ENCODE results near the gene ENDOV. TPM values are rescaled to one million over a fixed set of nuclear protein-coding genes. Genes with fewer than 3 reads are reported as not detected.

The ENDOV gene
- total and polyA plus RNA-seq, 4 donors: 5.7 to 11.9 (median 8.3) TPM

DNA sequence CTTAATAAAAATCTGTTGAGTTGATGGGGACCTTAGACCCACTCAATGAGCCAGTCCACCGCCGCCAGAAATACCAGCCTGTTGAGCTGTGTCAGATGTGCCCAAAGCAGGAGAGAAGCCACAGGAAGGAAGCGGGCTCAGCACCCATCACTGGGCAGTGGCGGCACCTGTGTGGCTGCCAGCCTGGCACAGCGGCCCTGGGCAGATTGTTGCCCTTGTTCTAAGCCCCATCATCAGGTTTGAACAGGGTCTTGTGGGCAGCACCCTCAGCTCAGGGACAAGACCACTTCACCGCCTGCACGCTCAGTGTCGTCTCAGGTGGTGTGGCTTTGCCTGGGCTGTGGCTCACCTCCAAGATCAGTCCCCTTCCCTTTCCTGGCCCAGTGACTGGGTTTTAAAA, 9.3 kb downstream of the ENDOV start:
- Histone ChIP-seq H3K4me3 (ENCODE audit: low read depth in 1 of 3, low read length in 3 of 3) (no peak overlapping the region), H3K36me3 (ENCODE audit: control insufficient read depth in 4 of 4, insufficient read depth in 3 of 4, low read depth in 1 of 4, low read length in 3 of 4) (peaks cover 0 to 5% (median 0%) of the 10 kb centered on the region in 4 donors), H3K9me3 (ENCODE audit: control insufficient read depth in 4 of 4, low read length in 3 of 4) (no peaks in the 10 kb centered on the region), H3K27me3 (ENCODE audit: control insufficient read depth in 4 of 4, insufficient read depth in 4 of 4, low read length in 3 of 4) (no peaks in the 10 kb centered on the region), H3K27ac (ENCODE audit: low read depth in 1 of 2, low read length in 2 of 2) (no peak overlapping the region), H3K9ac (ENCODE audit: low read depth in 1 of 2, low read length in 2 of 2) (no peak overlapping the region), H3K4me1 (ENCODE audit: control insufficient read depth in 4 of 4, insufficient read depth in 4 of 4, low read length in 3 of 4) (peaks cover 0 to 3% (median under 1%) of the 10 kb centered on the region in 4 donors)
- 83% methylated on average over 8 of the region's 8 CpGs for WGBS
- no peak for DNase-seq (ENCODE audit: low spot score)
- TF ChIP-seq, protein P1, sequence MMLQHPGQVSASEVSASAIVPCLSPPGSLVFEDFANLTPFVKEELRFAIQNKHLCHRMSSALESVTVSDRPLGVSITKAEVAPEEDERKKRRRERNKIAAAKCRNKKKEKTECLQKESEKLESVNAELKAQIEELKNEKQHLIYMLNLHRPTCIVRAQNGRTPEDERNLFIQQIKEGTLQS (IDR thresholded peaks at IDR 0.05): no peak
- TF ChIP-seq, protein P2, sequence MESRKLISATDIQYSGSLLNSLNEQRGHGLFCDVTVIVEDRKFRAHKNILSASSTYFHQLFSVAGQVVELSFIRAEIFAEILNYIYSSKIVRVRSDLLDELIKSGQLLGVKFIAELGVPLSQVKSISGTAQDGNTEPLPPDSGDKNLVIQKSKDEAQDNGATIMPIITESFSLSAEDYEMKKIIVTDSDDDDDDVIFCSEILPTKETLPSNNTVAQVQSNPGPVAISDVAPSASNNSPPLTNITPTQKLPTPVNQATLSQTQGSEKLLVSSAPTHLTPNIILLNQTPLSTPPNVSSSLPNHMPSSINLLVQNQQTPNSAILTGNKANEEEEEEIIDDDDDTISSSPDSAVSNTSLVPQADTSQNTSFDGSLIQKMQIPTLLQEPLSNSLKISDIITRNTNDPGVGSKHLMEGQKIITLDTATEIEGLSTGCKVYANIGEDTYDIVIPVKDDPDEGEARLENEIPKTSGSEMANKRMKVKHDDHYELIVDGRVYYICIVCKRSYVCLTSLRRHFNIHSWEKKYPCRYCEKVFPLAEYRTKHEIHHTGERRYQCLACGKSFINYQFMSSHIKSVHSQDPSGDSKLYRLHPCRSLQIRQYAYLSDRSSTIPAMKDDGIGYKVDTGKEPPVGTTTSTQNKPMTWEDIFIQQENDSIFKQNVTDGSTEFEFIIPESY (IDR thresholded peaks at IDR 0.05): no peak
- TF ChIP-seq SP1 (IDR thresholded peaks at IDR 0.05): no peak

DNA sequence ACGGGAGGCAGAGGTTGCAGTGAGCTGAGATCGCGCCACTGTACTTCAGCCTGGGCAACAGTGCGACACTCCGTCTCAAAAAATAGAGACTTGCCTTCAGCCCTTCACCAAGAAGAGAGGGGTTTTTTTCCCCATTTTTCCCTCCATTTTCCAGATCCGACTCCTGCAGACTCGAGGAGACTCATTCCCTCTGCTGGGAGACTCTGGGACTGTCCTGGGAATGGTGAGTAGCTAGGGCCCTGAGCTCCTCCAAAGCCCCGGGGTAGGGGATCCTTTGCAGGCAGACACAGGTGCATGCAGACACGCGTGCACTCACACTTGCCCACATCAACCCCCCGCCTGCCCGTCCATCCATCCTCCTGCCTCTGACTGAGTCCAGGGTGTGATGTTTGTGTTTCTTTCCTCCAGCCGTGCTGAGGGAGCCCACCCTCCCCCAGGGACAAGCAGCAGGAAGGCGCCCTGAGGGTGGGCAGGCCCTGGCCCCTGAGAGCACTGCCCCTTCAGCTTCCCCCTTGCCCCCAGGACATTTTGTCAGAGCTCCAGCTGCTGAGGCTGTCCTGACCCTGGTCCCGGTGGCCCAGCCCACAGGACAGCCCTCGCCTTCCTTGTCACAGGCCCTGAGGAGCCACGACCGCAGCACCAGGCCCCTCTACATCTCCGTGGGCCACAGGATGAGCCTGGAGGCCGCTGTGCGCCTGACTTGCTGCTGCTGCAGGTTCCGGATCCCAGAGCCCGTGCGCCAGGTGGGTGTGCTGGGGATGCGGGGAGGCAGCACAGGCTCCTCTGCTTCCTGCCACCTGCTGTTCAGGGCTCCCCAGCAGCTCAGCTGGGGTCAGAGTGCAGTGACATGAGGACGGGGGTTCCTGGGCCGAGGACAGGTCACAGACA, 10.2 kb downstream of the ENDOV start:
- H3K27ac ChIP-seq (ENCODE audit: low read depth in 1 of 2, low read length in 2 of 2): no peak overlapping the region
- no peaks in the 10 kb centered on the region for H3K9me3 ChIP-seq (ENCODE audit: control insufficient read depth in 4 of 4, low read length in 3 of 4)
- DNase-seq (ENCODE audit: low spot score): no peak
- H3K27me3 ChIP-seq (ENCODE audit: control insufficient read depth in 4 of 4, insufficient read depth in 4 of 4, low read length in 3 of 4): no peaks in the 10 kb centered on the region
- no peak overlapping the region for H3K4me3 ChIP-seq (ENCODE audit: low read depth in 1 of 3, low read length in 3 of 3)
- H3K4me1 ChIP-seq (ENCODE audit: control insufficient read depth in 4 of 4, insufficient read depth in 4 of 4, low read length in 3 of 4): peaks cover 0 to 3% (median under 1%) of the 10 kb centered on the region in 4 donors
- TF ChIP-seq TAF1 (conservative IDR thresholded peaks at IDR 0.05) (no peak), GABPA (IDR thresholded peaks at IDR 0.05 in 1 of 2, conservative IDR thresholded peaks at IDR 0.05 in 1 of 2) (no peak), FOXA2 (IDR thresholded peaks at IDR 0.05) (no peak), HNF4A (conservative IDR thresholded peaks at IDR 0.05) (no peak), RAD21 (IDR thresholded peaks at IDR 0.05) (no peak), EGR1 (IDR thresholded peaks at IDR 0.05; ENCODE audit: low read depth in 2 of 2) (no peak), HNF4G (IDR thresholded peaks at IDR 0.05) (no peak), FOXA1 (IDR thresholded peaks at IDR 0.05) (no peak), NR2F2 (IDR thresholded peaks at IDR 0.05) (no peak), RXRA (IDR thresholded peaks at IDR 0.05) (no peak), SP1 (IDR thresholded peaks at IDR 0.05) (no peak), JUND (IDR thresholded peaks at IDR 0.05) (no peak)
- TF ChIP-seq, protein P3, sequence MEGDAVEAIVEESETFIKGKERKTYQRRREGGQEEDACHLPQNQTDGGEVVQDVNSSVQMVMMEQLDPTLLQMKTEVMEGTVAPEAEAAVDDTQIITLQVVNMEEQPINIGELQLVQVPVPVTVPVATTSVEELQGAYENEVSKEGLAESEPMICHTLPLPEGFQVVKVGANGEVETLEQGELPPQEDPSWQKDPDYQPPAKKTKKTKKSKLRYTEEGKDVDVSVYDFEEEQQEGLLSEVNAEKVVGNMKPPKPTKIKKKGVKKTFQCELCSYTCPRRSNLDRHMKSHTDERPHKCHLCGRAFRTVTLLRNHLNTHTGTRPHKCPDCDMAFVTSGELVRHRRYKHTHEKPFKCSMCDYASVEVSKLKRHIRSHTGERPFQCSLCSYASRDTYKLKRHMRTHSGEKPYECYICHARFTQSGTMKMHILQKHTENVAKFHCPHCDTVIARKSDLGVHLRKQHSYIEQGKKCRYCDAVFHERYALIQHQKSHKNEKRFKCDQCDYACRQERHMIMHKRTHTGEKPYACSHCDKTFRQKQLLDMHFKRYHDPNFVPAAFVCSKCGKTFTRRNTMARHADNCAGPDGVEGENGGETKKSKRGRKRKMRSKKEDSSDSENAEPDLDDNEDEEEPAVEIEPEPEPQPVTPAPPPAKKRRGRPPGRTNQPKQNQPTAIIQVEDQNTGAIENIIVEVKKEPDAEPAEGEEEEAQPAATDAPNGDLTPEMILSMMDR (IDR thresholded peaks at IDR 0.05; ENCODE audit: low read depth, low read length, missing input control): no peak
- TF ChIP-seq, protein P1 (IDR thresholded peaks at IDR 0.05): no peak
- TF ChIP-seq, protein P4, sequence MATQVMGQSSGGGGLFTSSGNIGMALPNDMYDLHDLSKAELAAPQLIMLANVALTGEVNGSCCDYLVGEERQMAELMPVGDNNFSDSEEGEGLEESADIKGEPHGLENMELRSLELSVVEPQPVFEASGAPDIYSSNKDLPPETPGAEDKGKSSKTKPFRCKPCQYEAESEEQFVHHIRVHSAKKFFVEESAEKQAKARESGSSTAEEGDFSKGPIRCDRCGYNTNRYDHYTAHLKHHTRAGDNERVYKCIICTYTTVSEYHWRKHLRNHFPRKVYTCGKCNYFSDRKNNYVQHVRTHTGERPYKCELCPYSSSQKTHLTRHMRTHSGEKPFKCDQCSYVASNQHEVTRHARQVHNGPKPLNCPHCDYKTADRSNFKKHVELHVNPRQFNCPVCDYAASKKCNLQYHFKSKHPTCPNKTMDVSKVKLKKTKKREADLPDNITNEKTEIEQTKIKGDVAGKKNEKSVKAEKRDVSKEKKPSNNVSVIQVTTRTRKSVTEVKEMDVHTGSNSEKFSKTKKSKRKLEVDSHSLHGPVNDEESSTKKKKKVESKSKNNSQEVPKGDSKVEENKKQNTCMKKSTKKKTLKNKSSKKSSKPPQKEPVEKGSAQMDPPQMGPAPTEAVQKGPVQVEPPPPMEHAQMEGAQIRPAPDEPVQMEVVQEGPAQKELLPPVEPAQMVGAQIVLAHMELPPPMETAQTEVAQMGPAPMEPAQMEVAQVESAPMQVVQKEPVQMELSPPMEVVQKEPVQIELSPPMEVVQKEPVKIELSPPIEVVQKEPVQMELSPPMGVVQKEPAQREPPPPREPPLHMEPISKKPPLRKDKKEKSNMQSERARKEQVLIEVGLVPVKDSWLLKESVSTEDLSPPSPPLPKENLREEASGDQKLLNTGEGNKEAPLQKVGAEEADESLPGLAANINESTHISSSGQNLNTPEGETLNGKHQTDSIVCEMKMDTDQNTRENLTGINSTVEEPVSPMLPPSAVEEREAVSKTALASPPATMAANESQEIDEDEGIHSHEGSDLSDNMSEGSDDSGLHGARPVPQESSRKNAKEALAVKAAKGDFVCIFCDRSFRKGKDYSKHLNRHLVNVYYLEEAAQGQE (IDR thresholded peaks at IDR 0.05): no peak
- TF ChIP-seq, protein P5, sequence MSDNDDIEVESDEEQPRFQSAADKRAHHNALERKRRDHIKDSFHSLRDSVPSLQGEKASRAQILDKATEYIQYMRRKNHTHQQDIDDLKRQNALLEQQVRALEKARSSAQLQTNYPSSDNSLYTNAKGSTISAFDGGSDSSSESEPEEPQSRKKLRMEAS (IDR thresholded peaks at IDR 0.05): no peak
- TF ChIP-seq, protein P2 (IDR thresholded peaks at IDR 0.05): no peak
- 85% methylated on average over 27 of the region's 27 CpGs for WGBS
- no peak overlapping the region for H3K9ac ChIP-seq (ENCODE audit: low read depth in 1 of 2, low read length in 2 of 2)
- H3K36me3 ChIP-seq (ENCODE audit: control insufficient read depth in 4 of 4, insufficient read depth in 3 of 4, low read depth in 1 of 4, low read length in 3 of 4): peaks cover 0 to 2% (median 0%) of the 10 kb centered on the region in 4 donors

Measured in liver (tissue), 9 donors.